ENCODE results near the gene MET. TPM values are rescaled to one million over a fixed set of nuclear protein-coding genes. Genes with fewer than 3 reads are reported as not detected.

The MET gene
- total RNA-seq, 4 donors from 2014 or later = 15.9 to 36.8 (median 28.7) TPM

DNA sequence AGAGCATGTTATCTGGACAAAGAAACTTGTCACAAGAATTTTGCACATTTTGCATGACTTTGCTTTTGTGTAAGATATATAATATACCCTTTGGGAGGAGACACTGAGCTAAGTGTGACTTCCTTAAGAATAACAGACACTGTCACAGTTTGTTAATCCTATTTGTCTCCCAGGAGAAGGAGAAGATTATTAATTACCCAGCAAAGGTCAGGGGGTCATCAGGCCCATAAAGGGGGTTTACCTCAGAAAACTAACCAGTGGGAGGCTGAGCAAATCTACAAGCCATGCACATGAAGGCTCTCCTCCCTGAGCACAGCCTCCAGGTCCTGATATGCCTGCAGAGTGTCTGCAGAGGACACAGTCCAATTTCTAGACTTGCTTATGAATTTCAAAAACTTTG, 10.1 kb upstream of the MET start:
- Histone ChIP-seq H3K36me3 (no peaks in the 10 kb centered on the region), H3K4me1 (no peaks in the 10 kb centered on the region), H3K4me3 (no peak overlapping the region), H3K27ac (no peak overlapping the region), H3K27me3 (no peaks in the 10 kb centered on the region), H3K9me3 (no peaks in the 10 kb centered on the region)
- TF ChIP-seq, protein P1, sequence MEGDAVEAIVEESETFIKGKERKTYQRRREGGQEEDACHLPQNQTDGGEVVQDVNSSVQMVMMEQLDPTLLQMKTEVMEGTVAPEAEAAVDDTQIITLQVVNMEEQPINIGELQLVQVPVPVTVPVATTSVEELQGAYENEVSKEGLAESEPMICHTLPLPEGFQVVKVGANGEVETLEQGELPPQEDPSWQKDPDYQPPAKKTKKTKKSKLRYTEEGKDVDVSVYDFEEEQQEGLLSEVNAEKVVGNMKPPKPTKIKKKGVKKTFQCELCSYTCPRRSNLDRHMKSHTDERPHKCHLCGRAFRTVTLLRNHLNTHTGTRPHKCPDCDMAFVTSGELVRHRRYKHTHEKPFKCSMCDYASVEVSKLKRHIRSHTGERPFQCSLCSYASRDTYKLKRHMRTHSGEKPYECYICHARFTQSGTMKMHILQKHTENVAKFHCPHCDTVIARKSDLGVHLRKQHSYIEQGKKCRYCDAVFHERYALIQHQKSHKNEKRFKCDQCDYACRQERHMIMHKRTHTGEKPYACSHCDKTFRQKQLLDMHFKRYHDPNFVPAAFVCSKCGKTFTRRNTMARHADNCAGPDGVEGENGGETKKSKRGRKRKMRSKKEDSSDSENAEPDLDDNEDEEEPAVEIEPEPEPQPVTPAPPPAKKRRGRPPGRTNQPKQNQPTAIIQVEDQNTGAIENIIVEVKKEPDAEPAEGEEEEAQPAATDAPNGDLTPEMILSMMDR (IDR thresholded peaks at IDR 0.05 in 4 of 5, conservative IDR thresholded peaks at IDR 0.05 in 1 of 5) = no peak
- no peak for TF ChIP-seq POLR2A (IDR thresholded peaks at IDR 0.05)
- no peak for ATAC-seq
- no peak for DNase-seq
- intact Hi-C loops (cut with DNase I; ENCODE audit: low total_unique reads) = no loop called here
- in situ Hi-C loops (cut with MboI; ENCODE audit: low sequenced_read_pairs in 4 of 4) = loop anchor here in 2 of 4 donors (10.0 kb wide), 1 partner anchor 67 kb away; no protein-coding TSS in a partner anchor

GRCh38 chr7:116663744-116664143, 8.3 kb upstream of the MET start:
- in situ Hi-C loops (cut with MboI; ENCODE audit: low sequenced_read_pairs in 4 of 4) = loop anchor here in 2 of 4 donors (10.0 kb wide), 1 partner anchor 69 kb away; no protein-coding TSS in a partner anchor
- intact Hi-C loops (cut with DNase I; ENCODE audit: low total_unique reads) = no loop called here
- DNase-seq (no peak), ATAC-seq (no peak)
- Histone ChIP-seq H3K27ac (no peak overlapping the region), H3K4me1 (peaks cover 10 to 12% of the 10 kb centered on the region in 2 donors), H3K9me3 (no peaks in the 10 kb centered on the region), H3K36me3 (no peaks in the 10 kb centered on the region), H3K27me3 (no peaks in the 10 kb centered on the region), H3K4me3 (no peak overlapping the region)
- TF ChIP-seq, protein P1 (IDR thresholded peaks at IDR 0.05 in 4 of 5, conservative IDR thresholded peaks at IDR 0.05 in 1 of 5) = no peak
- no peak for TF ChIP-seq POLR2A (IDR thresholded peaks at IDR 0.05)

DNA sequence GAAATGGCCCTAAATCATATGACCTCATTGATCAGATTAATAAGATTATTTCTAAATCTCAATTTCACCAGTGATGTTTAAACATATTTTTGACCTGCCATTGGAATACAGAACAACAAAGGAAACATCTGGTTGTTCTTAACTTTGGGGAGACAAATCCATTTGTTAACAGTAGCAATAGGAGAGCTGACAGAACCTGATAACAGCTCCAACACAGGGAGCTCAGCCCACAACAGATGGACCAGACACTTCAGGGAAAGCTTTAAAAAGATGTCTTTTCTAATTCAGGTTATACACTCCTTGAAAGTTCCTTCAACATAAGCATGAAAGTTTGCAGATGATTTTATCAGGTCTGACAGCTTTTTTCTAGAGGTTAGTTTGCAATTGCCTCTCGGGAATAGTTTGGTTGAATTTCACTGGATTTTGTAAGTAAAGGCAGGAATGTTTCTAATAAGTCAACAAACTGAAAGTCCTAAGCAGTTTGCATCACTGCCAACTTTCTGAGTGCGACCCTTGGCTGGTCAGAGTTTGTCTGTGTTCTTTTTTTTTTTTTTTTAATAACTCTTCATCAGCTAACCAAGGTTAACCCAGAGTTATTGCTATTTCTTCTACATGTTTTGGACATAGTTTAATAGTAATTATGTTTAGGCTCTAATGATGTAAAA, 6.5 kb upstream of the MET start:
- H3K9me3 ChIP-seq = no peaks in the 10 kb centered on the region
- TF ChIP-seq, protein P1 (IDR thresholded peaks at IDR 0.05 in 4 of 5, conservative IDR thresholded peaks at IDR 0.05 in 1 of 5) = no peak
- no peak for TF ChIP-seq POLR2A (IDR thresholded peaks at IDR 0.05)
- intact Hi-C loops (cut with DNase I; ENCODE audit: low total_unique reads) = no loop called here
- H3K27me3 ChIP-seq = no peaks in the 10 kb centered on the region
- H3K4me3 ChIP-seq = no peak overlapping the region
- DNase-seq = no peak
- in situ Hi-C loops (cut with MboI; ENCODE audit: low sequenced_read_pairs in 4 of 4) = loop anchor here (5.0 to 10.0 kb wide), 4 partner anchors 71 to 147 kb away; no protein-coding TSS in a partner anchor
- H3K36me3 ChIP-seq = no peaks in the 10 kb centered on the region
- no peak for ATAC-seq
- peaks cover 12 to 14% of the 10 kb centered on the region in 2 donors for H3K4me1 ChIP-seq
- no peak overlapping the region for H3K27ac ChIP-seq

DNA sequence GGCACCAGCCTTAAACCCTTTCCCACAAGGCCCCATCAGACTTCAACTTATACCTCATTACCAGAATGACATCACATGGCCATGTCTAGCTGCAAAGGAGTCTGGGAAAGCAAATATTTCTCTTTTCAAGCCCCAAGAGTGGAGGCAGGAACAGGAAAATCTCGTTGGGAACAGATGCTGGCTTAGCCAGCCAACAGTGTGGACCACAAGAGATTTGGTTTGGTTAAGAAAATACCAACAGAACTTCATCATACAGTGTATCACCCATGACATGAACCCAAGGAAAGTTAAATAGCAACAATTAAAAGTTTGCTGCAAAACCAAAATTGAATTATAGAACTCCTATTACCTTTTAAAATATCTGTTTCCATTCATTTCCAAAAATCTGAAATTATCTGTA, 2.2 kb upstream of the MET start:
- H3K27me3 ChIP-seq = no peaks in the 10 kb centered on the region
- H3K36me3 ChIP-seq = no peaks in the 10 kb centered on the region
- H3K4me3 ChIP-seq = no peak overlapping the region
- DNase-seq (no peak), ATAC-seq (no peak)
- H3K9me3 ChIP-seq = no peaks in the 10 kb centered on the region
- H3K27ac ChIP-seq = peak overlapping the region; percentile 8 to 96 (median 84)
- peaks cover 32 to 38% of the 10 kb centered on the region in 2 donors for H3K4me1 ChIP-seq
- intact Hi-C loops (cut with DNase I; ENCODE audit: low total_unique reads) (loop anchor here (2.0 to 10.0 kb wide), 4 partner anchors 38 to 285 kb away; partner anchors contain the start of gene ST7), in situ Hi-C loops (cut with MboI; ENCODE audit: low sequenced_read_pairs in 4 of 4) (loop anchor here (5.0 to 10.0 kb wide), 5 partner anchors 75 to 143 kb away; no protein-coding TSS in a partner anchor)
- TF ChIP-seq, protein P1 (IDR thresholded peaks at IDR 0.05 in 4 of 5, conservative IDR thresholded peaks at IDR 0.05 in 1 of 5) = no peak
- no peak for TF ChIP-seq POLR2A (IDR thresholded peaks at IDR 0.05)

Data from gastrocnemius medialis (tissue), 4 donors.